Nephron progenitor cell (in vitro differentiated cells): ENCODE measurements around the gene CCDC150.
"Not testable (repeated sequence)": the region's sequence is repeated elsewhere in the genome, so short reads cannot be mapped to it uniquely, and the experiment has no call there.

Experiments used
- DNase-seq: peaks from one replicate; pipeline ENCODE4 v3.0.0; 2021
- H3K27ac Mint-ChIP-seq: 2 replicates; pipeline ENCODE4 v1.8.0; 2021; ENCODE audit warnings: mild to moderate bottlenecking, moderate library complexity, mixed read lengths
- H3K27me3 Mint-ChIP-seq: 2 replicates; pipeline ENCODE4 v1.8.0; 2021; ENCODE audit warnings: mild to moderate bottlenecking, low read depth, mixed read lengths; ENCODE audit not compliant: poor library complexity
- H3K36me3 Mint-ChIP-seq: 2 replicates; pipeline ENCODE4 v1.8.0; 2021; ENCODE audit warnings: low read depth, mixed read lengths
- H3K4me1 Mint-ChIP-seq: 2 replicates; pipeline ENCODE4 v1.8.0; 2021; ENCODE audit warnings: mixed read lengths
- H3K4me3 Mint-ChIP-seq: 2 replicates; pipeline ENCODE4 v1.8.0; 2021; ENCODE audit warnings: mild to moderate bottlenecking, moderate library complexity, mixed read lengths
- H3K9me3 Mint-ChIP-seq: 2 replicates; pipeline ENCODE4 v1.8.0; 2021; ENCODE audit warnings: mild to moderate bottlenecking, moderate library complexity, mixed read lengths
- CTCF ChIP-seq: fragments of 200-600 bp; sonication (generic); IDR thresholded peaks from 2 replicates; pipeline ENCODE4 v1.5.0; 2021; ENCODE audit warnings: antibody characterized with exemption

The CCDC150 gene

GRCh38 chr2:196601430-196602306 lies 37.8 kb upstream of the CCDC150 start:
- Mint-ChIP-seq H3K27me3 (peaks cover 11% of the 10 kb centered on the region), H3K36me3 (no peaks in the 10 kb centered on the region), H3K4me3 (no peak overlapping the region), H3K4me1 (peaks cover 10% of the 10 kb centered on the region), H3K9me3 (no peaks in the 10 kb centered on the region), H3K27ac (peak overlapping the region; percentile 72)
- no peak for TF ChIP-seq CTCF
- no peak for DNase-seq

- peaks cover 10% of the 10 kb centered on the region for H3K4me1 Mint-ChIP-seq
- H3K4me3 Mint-ChIP-seq = no peak overlapping the region
- no peak overlapping the region for H3K27ac Mint-ChIP-seq
- DNase-seq = no peak
- H3K27me3 Mint-ChIP-seq = peaks cover 6% of the 10 kb centered on the region
- no peak for TF ChIP-seq CTCF
- H3K9me3 Mint-ChIP-seq = no peaks in the 10 kb centered on the region
- no peaks in the 10 kb centered on the region for H3K36me3 Mint-ChIP-seq
Observed at GRCh38 chr2:196604196-196604595, 35.3 kb upstream of the CCDC150 start.

GRCh38 chr2:196606516-196606915 lies 33.0 kb upstream of the CCDC150 start:
- DNase-seq = no peak
- no peak for TF ChIP-seq CTCF
- no peak overlapping the region for H3K4me3 Mint-ChIP-seq
- no peak overlapping the region for H3K27ac Mint-ChIP-seq
- H3K36me3 Mint-ChIP-seq = no peaks in the 10 kb centered on the region
- H3K27me3 Mint-ChIP-seq = peaks cover 6% of the 10 kb centered on the region
- no peaks in the 10 kb centered on the region for H3K9me3 Mint-ChIP-seq
- peaks cover 9% of the 10 kb centered on the region for H3K4me1 Mint-ChIP-seq

GRCh38 chr2:196607073-196607472 lies 32.4 kb upstream of the CCDC150 start:
- Mint-ChIP-seq H3K4me1 (peaks cover 4% of the 10 kb centered on the region), H3K4me3 (no peak overlapping the region), H3K9me3 (no peaks in the 10 kb centered on the region), H3K36me3 (no peaks in the 10 kb centered on the region), H3K27me3 (peaks cover 6% of the 10 kb centered on the region), H3K27ac (no peak overlapping the region)
- no peak for DNase-seq
- no peak for TF ChIP-seq CTCF

GRCh38 chr2:196607896-196608295 lies 31.6 kb upstream of the CCDC150 start:
- not testable (repeated sequence) for H3K9me3 Mint-ChIP-seq, H3K36me3 Mint-ChIP-seq, H3K4me1 Mint-ChIP-seq, H3K27me3 Mint-ChIP-seq, H3K4me3 Mint-ChIP-seq, DNase-seq, H3K27ac Mint-ChIP-seq

- no peaks in the 10 kb centered on the region for H3K36me3 Mint-ChIP-seq
- H3K9me3 Mint-ChIP-seq = no peaks in the 10 kb centered on the region
- no peak for TF ChIP-seq CTCF
- H3K27me3 Mint-ChIP-seq = peaks cover 3% of the 10 kb centered on the region
- DNase-seq = no peak
- no peak overlapping the region for H3K4me3 Mint-ChIP-seq
- no peaks in the 10 kb centered on the region for H3K4me1 Mint-ChIP-seq
- H3K27ac Mint-ChIP-seq = no peak overlapping the region
Observed at GRCh38 chr2:196609806-196610205, 29.7 kb upstream of the CCDC150 start.
